Uterus (tissue), 4 donors: Measurements from ENCODE around the gene SPNS2. TPM values are rescaled to one million over a fixed set of nuclear protein-coding genes. Genes with fewer than 3 reads are reported as not detected.

Experiments
- DNase-seq, 2 donors: peaks; one replicate each; pipeline ENCODE4 v3.0.0-alpha.2; 2019 to 2020
- H3K27ac ChIP-seq, 2 donors: fragments of 200-600 bp; sonication (generic); 1 replicate in 1 of 2; 2 replicates in 1 of 2; pipeline ENCODE4 v1.5.1; 2016 to 2018
- H3K27me3 ChIP-seq, 2 donors: fragments of 200-600 bp; sonication (generic); one replicate each; pipeline ENCODE4 v1.5.1; 2018 to 2019; ENCODE audit warnings: control low read depth in 1 of 2
- H3K36me3 ChIP-seq, 2 donors: fragments of 200-600 bp; sonication (generic); one replicate each; pipeline ENCODE4 v1.5.1; 2019; ENCODE audit warnings: control low read depth in 1 of 2
- H3K4me1 ChIP-seq, 2 donors: fragments of 200-600 bp; sonication (generic); one replicate each; pipeline ENCODE4 v1.5.1; 2018 to 2019; ENCODE audit warnings: control low read depth in 1 of 2
- H3K4me3 ChIP-seq, 2 donors: fragments of 200-600 bp; sonication (generic); 1 replicate in 1 of 2; 2 replicates in 1 of 2; pipeline ENCODE4 v1.5.1; 2018 to 2019; ENCODE audit warnings: mild to moderate bottlenecking in 1 of 2
- H3K9me3 ChIP-seq, 2 donors: fragments of 200-600 bp; sonication (generic); one replicate each; pipeline ENCODE4 v1.5.1; 2019; ENCODE audit warnings: control low read depth in 1 of 2
- CTCF ChIP-seq, 4 experiments: fragments of 200-600 bp in 2 of 4; fragments of 450-650 bp in 2 of 4; sonication (generic) in 2 of 4; IDR thresholded peaks; one replicate each; pipeline ENCODE4 v1.5.1; 2016 to 2019; ENCODE audit warnings: antibody characterized with exemption in 4 of 4, mild to moderate bottlenecking in 2 of 4, moderate library complexity in 1 of 4
- POLR2A ChIP-seq, 2 donors: fragments of 450-650 bp; IDR thresholded peaks; one replicate each; pipeline ENCODE4 v1.6.1; 2016; ENCODE audit warnings: antibody characterized with exemption in 2 of 2, mild to moderate bottlenecking in 1 of 2, moderate library complexity in 1 of 2
- intact Hi-C: fragments of 100-400 bp; cut with DNase I; formaldehyde crosslinking; loops from one replicate; pipeline ENCODE4 v1.15.1; 2023; ENCODE audit warnings: low total_unique reads
- total RNA-seq, 4 donors: library from RNA; depleted of rRNA in 3 of 4; stranded (reverse); fragments of >200 nt in 3 of 4; gene quantifications; one replicate each; pipeline versions ENCODE4 v1.1.0 to v1.2.4, GENCODE V29; 2014 to 2023
- donor health status: DM: yes; HTN: yes; CAD: no.

SPNS2 gene
- total RNA-seq, 4 donors from 2014 or later, result 3.8 to 40.5 (median 13.6) TPM

GRCh38 chr17:4580291-4580690 lies 81.6 kb downstream of the SPNS2 start:
- Histone ChIP-seq H3K4me1 (peaks cover 0 to 14% of the 10 kb centered on the region in 2 donors), H3K9me3 (no peaks in the 10 kb centered on the region), H3K27ac (no peak overlapping the region), H3K4me3 (no peak overlapping the region), H3K36me3 (no peaks in the 10 kb centered on the region), H3K27me3 (no peaks in the 10 kb centered on the region)
- TF ChIP-seq CTCF (IDR thresholded peaks at IDR 0.05) (no peak), POLR2A (IDR thresholded peaks at IDR 0.05) (no peak)
- DNase-seq, result no peak
- intact Hi-C loops, result no loop called here

DNA sequence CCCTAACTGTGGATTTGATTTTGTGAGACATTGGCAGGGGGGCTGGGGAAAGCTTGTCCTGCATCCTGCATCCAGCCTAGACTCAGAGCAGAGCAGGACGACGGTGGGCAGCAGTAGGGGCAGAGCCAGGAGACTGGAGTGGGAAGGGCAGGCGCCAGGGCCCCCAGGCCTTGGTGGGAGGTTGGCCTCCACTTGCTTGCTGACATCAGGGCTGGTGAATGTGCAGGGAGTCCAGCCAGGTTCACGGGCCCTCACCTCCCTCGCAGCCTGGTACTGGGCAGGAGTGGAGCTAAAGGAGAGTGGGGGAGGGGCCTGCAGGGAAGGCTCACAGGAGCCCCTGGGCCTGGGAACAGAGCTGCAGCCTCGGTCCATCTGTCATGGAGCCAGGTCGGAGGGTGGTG lies 83.4 kb downstream of the SPNS2 start:
- no peaks in the 10 kb centered on the region for H3K9me3 ChIP-seq
- no peaks in the 10 kb centered on the region for H3K36me3 ChIP-seq
- intact Hi-C loops, result no loop called here
- no peak for TF ChIP-seq POLR2A (IDR thresholded peaks at IDR 0.05)
- no peak for TF ChIP-seq CTCF (IDR thresholded peaks at IDR 0.05)
- H3K4me3 ChIP-seq, result no peak overlapping the region
- no peaks in the 10 kb centered on the region for H3K27me3 ChIP-seq
- no peak for DNase-seq
- no peak overlapping the region for H3K27ac ChIP-seq
- peaks cover 0 to 14% of the 10 kb centered on the region in 2 donors for H3K4me1 ChIP-seq

- peaks cover 0 to 14% of the 10 kb centered on the region in 2 donors for H3K4me1 ChIP-seq
- DNase-seq, result no peak
- H3K27me3 ChIP-seq, result no peaks in the 10 kb centered on the region
- no peak overlapping the region for H3K4me3 ChIP-seq
- H3K9me3 ChIP-seq, result no peaks in the 10 kb centered on the region
- no peaks in the 10 kb centered on the region for H3K36me3 ChIP-seq
- intact Hi-C loops, result no loop called here
- TF ChIP-seq POLR2A (IDR thresholded peaks at IDR 0.05) (no peak), CTCF (IDR thresholded peaks at IDR 0.05) (no peak)
- no peak overlapping the region for H3K27ac ChIP-seq
Measured at GRCh38 chr17:4582691-4583090, 84.0 kb downstream of the SPNS2 start.

DNA sequence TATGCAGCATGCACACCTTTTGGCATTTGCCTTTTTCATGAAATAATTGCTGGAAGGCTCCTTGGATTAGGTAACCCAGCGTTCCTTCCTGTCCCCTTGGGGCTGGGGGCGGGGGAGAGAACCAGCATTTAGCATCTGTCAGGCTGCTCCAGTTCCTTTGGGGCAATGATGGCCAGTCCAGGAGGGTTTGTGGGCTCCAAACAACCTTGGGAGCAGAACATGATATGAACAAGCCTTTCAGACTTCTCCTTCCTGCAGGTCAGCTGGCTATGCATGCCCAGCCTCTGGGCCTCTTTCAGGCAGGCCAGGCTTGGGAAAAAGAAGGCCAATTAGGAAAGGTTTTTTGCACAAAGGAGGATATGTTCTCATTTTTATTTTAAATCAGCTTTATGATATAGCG lies 84.5 kb downstream of the SPNS2 start:
- no peak overlapping the region for H3K27ac ChIP-seq
- intact Hi-C loops, result no loop called here
- TF ChIP-seq CTCF (IDR thresholded peaks at IDR 0.05) (no peak), POLR2A (IDR thresholded peaks at IDR 0.05) (no peak)
- no peaks in the 10 kb centered on the region for H3K9me3 ChIP-seq
- peaks cover 0 to 14% of the 10 kb centered on the region in 2 donors for H3K4me1 ChIP-seq
- H3K4me3 ChIP-seq, result no peak overlapping the region
- H3K36me3 ChIP-seq, result no peaks in the 10 kb centered on the region
- no peak for DNase-seq
- H3K27me3 ChIP-seq, result no peaks in the 10 kb centered on the region

- Histone ChIP-seq H3K9me3 (no peaks in the 10 kb centered on the region), H3K27ac (peak overlapping the region in 1 of 2 donors; percentile 40), H3K4me1 (peaks cover 0 to 14% of the 10 kb centered on the region in 2 donors), H3K27me3 (no peaks in the 10 kb centered on the region), H3K4me3 (peak overlapping the region; percentile 34 to 40), H3K36me3 (no peaks in the 10 kb centered on the region)
- TF ChIP-seq CTCF (IDR thresholded peaks at IDR 0.05), result peak in 2 of 4 experiments; percentile 33 to 39
- no peak for TF ChIP-seq POLR2A (IDR thresholded peaks at IDR 0.05)
- intact Hi-C loops, result no loop called here
- no peak for DNase-seq
Measured at GRCh38 chr17:4583782-4584100, 85.1 kb downstream of the SPNS2 start.
